ENCODE measurements around the gene KRT33A.

Gene KRT33A

GRCh38 chr17:41329279-41329948 is 21.2 kb downstream of the KRT33A start:
- DNase-seq (ENCODE audit: low read depth, low spot score) = no peak

DNA sequence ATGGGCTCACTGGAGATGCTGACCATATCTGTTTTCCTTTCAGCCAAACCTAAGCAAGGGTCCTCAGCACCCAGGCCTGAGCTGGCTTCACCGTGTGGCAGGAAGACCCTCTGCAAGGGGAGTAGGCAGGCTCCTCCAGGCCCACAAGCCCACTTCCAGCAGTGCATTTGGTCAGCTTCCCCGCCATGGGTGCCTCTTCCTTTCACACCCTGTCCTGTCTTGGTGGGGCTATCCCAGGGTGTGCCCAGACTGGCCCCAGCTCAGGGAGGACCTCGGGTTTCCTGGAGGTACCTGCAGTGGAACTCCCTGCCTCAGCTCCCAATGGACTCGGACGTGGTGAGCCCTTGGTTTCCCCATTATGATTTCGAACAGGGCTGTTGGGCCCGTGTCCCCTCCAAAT is 22.4 kb downstream of the KRT33A start:
- no peak for DNase-seq (ENCODE audit: low read depth, low spot score)

GRCh38 chr17:41327411-41328120 is 23.1 kb downstream of the KRT33A start:
- DNase-seq (ENCODE audit: low read depth, low spot score) = no peak

GRCh38 chr17:41326173-41327145 is 24.2 kb downstream of the KRT33A start:
- no peak for DNase-seq (ENCODE audit: low read depth, low spot score)

DNA sequence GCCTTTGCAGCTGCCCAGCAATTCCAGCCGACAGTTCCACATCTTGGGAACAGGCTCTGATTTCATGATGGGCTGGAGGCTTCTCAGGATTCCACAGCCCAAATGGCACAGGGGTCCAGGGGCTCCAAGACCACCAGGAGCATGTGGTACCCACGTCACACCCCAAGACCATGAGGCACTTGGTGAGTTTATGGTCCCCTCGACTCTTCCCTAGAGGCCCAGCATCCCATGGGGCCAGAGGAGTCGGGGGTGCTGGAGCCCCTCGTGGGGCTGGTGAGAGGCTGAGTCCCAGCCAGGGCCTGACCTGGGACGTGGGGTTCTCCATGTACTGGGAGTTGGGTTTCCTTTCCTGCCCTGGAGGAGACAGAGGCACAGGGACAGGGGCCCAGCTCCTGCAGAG is 25.0 kb downstream of the KRT33A start:
- DNase-seq (ENCODE audit: low read depth, low spot score) = no peak

DNA sequence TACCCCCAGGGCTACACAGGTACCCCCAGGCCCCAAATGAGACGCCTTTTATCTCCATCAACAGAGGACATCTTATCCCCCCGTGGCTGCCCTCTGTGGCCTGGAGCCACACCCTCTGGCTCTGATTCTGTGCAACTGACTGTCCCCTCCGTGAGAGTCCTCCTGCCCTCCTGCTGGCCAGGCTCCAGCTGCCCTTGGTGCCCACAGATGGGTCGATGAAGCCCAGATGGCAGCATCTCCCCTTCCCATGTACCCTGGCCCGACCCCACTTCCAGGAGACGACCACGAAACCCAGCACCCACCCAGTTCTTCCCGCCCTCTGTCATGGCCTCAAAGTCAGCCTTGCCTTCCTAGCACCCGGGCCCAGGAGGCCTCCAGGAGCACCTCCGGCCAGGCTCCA is 25.5 kb downstream of the KRT33A start:
- DNase-seq (ENCODE audit: low read depth, low spot score) = no peak

DNA sequence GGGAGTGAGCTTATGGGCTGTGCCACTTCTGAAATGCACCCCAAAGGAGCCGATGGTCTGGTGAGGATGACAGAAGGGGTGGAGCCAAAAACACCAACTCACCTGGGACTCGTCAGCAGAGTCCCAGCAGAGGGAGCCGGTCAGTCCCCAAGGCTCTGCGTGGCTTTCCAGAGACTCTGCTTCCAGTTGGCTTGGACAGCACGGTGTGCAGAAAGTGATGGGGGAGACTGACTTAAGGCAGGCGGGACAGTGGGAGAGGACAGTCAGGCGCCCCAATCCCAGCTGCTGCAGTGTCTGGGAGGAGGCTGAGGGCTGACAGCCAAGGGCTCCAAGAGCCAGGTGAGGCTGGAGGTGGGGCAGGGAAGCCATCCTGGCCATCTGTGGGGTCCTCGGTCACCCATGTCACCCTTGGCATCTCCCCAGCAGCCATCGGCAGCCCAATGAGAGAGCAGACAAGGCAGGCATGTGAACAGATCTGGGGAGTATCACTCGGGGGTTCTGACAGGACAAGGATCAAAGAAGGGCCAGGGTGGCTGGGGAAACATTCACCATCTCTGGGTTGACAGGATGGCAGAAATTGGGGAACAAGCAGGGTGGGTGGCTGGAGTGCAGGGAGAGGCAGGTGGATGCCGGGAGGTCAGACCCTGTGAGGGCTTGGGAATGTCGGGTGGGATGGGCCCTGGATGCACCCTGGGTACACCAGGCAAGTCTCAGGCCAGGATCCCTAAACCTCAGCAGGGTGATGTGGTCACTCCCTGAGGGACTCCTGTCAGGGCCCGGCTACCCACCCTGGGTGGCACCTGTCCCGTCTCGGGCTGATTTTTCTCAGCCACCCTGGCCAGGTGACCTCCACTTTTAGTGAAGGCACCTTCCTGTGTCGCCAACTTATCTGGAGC is 26.2 kb downstream of the KRT33A start:
- no peak for DNase-seq (ENCODE audit: low read depth, low spot score)

GRCh38 chr17:41322903-41323895 is 27.4 kb downstream of the KRT33A start:
- no peak for DNase-seq (ENCODE audit: low read depth, low spot score)

DNA sequence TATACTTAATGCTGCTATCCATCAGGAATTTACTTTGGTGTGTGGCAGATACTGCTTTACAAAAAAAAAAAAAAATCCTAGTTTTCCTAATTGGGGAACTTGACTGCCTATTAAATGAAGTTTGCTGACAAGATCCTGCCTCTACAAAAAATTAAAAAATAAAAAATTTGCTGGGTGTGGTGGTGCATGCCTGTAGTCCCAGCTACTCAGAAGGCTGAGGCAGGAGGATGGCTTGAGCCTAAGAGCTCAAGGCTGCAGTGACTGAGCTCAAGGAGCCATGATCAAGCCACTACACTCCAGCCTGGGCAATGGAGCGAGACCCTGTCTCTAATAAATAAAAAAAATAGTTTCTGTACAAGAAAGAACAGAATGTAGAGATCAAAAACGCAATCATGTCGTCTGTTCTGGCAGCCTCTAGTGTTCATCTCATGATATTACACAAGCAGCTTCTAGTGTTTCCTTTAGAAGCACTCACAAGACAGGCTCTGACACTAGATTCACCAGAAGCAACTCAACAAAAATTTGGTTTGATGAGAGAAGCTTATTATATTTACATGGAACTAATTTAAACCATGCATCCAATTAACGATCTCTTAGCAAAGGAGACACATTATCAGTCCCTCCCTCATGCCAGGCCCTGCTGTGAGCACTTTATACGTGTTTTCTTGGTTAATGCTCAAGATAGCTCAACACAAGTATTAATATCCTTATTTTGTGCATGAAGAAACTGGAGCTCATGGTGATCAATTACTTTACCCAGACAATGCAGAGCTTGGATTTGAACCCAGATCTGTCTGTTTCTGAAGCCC is 28.3 kb downstream of the KRT33A start:
- DNase-seq (ENCODE audit: low read depth, low spot score) = no peak

- no peak for DNase-seq (ENCODE audit: low read depth, low spot score)
Observed at GRCh38 chr17:41318231-41318630, 32.4 kb downstream of the KRT33A start.

- no peak for DNase-seq (ENCODE audit: low read depth, low spot score)
Observed at GRCh38 chr17:41315814-41316445, 34.7 kb downstream of the KRT33A start.

- DNase-seq (ENCODE audit: low read depth, low spot score) = no peak
Observed at GRCh38 chr17:41315204-41315794, 35.3 kb downstream of the KRT33A start, which contains the start of gene KRTAP17-1. Gene KRTAP17-1, minus strand, starts transcription at chr17:41315710. Its CDS starts 60 bp downstream, at chr17:41315650.

- DNase-seq (ENCODE audit: low read depth, low spot score) = no peak
Observed at GRCh38 chr17:41311111-41311510, 39.5 kb downstream of the KRT33A start.

DNA sequence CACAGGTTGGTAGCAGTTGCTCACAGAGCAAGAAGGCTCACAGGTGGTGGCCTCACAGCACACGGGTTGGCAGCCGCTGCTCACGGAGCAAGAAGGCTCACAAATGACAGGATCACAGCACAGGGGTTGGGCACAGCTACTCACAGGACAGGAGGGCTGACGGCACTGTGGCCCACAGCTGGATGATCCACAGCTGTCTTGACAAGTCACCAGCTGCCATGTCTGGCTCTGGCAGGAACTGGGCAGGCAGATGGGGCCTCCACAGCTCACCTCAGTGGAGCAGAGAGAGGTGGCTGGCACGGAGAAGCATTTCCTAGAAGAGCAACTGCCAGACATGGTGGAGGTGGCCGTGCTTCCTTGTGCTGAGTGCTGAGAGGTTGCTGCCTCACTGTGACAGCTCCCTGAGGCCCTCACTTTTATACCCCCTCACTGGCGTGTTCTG is 41.7 kb downstream of the KRT33A start, which contains the start of gene KRTAP16-1:
Gene KRTAP16-1 (minus strand): TSS at position 392 of the 442 bp plus-strand sequence. CDS start 56 bp downstream, at position 336.
- no peak for DNase-seq (ENCODE audit: low read depth, low spot score)

DNA sequence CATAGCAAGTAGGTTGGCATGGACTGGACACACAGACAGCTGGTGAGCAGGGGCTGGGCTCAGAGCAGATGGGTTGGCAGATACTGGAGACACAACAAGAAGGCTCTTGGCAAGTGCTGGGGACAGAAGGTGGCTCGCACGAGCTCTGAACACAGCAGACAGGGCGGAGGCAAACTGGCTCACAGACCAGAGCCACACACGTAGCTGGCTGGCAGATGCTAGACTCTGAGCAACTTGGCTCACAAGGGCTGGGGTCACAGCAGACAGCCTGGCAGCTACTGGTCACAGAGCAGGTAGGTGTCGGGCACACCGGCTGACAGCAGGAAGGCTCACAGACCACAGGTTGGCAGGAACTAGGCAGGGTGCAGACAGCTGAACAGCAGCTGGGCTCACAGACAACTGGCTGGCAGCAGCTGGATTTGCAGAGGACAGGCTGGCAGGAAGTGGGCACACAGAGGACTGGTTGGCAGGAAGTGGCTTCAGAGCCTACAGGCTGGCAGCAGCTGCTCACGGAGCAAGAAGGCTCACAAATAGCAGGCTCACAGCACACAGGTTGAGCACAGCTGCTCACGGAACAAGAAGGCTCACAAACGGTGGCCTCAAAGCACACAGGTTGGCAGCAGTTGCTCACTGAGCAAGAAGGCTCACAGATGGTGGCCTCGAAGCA is 42.2 kb downstream of the KRT33A start:
- DNase-seq (ENCODE audit: low read depth, low spot score) = no peak

GRCh38 chr17:41307647-41308046 is 43.0 kb downstream of the KRT33A start:
- DNase-seq (ENCODE audit: low read depth, low spot score) = peak; percentile 49

DNA sequence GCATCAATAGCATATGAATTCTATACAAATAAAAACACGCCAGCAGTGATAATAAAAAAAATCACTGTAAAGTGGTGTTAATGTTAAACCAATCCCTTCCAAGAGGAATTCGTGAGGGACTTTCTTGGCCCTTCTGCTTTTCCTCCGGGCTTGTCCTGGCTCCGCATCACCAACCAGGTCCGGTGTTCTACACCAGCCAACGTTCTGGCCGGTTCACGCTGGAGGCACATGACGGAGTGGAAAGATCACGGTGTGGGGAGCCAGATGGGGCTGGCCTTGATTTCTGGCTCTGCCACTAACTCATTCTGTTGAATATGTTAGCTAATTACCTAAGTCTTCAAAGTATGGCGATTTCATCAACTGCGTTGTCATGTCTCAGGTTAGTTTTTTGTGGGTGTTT is 46.5 kb downstream of the KRT33A start:
- no peak for DNase-seq (ENCODE audit: low read depth, low spot score)

Data from brain pericyte (primary cell).